ENCODE results near the gene DIS3L2. TPM values are rescaled to one million over a fixed set of nuclear protein-coding genes. Genes with fewer than 3 reads are reported as not detected.
A peak's percentile ranks its signal among the peaks of the same experiment; 100 is the strongest.
"Not testable (repeated sequence)": the region's sequence is repeated elsewhere in the genome, so short reads cannot be mapped to it uniquely, and the experiment has no call there.

Gene DIS3L2
- total RNA-seq, 1 experiment from 2014 or later, result 32.6 TPM

GRCh38 chr2:232335206-232335858 is 373.8 kb downstream of the DIS3L2 start:
- H3K27me3 Mint-ChIP-seq (ENCODE audit: insufficient read depth, unreplicated experiment); H3K4me3 Mint-ChIP-seq (ENCODE audit: unreplicated experiment); POLR2A ChIA-PET; H3K27ac Mint-ChIP-seq (ENCODE audit: low read depth, unreplicated experiment); H3K4me1 Mint-ChIP-seq (ENCODE audit: insufficient read depth, unreplicated experiment); H3K9me3 Mint-ChIP-seq (ENCODE audit: unreplicated experiment); DNase-seq (ENCODE audit: unreplicated experiment); intact Hi-C loops (cut with micrococcal nuclease); BruUV-seq (replicated peaks): not testable (repeated sequence)
- peaks cover 12% of the 10 kb centered on the region for H3K36me3 Mint-ChIP-seq (ENCODE audit: insufficient read depth, unreplicated experiment)
- CTCF ChIA-PET, result interaction anchor here (0.6 to 4.8 kb wide), 7 partner anchors 9 to 1794 kb away, joined by 3 to 48 read pairs (median 4); no protein-coding TSS in a partner anchor
- TF ChIP-seq CTCF (IDR thresholded peaks at IDR 0.05; ENCODE audit: unreplicated experiment), result peak; percentile 70

- no peak overlapping the region for H3K4me3 Mint-ChIP-seq (ENCODE audit: unreplicated experiment)
- H3K27me3 Mint-ChIP-seq (ENCODE audit: insufficient read depth, unreplicated experiment), result no peaks in the 10 kb centered on the region
- intact Hi-C loops (cut with micrococcal nuclease), result no loop called here
- TF ChIP-seq CTCF (IDR thresholded peaks at IDR 0.05; ENCODE audit: unreplicated experiment), result no peak
- ChIA-PET POLR2A (no interaction called here), CTCF (interaction anchor here (0.6 to 4.8 kb wide), 7 partner anchors 9 to 1795 kb away, joined by 3 to 48 read pairs (median 4); no protein-coding TSS in a partner anchor)
- H3K36me3 Mint-ChIP-seq (ENCODE audit: insufficient read depth, unreplicated experiment), result peaks cover 12% of the 10 kb centered on the region
- H3K9me3 Mint-ChIP-seq (ENCODE audit: unreplicated experiment), result no peaks in the 10 kb centered on the region
- no peak overlapping the region for H3K27ac Mint-ChIP-seq (ENCODE audit: low read depth, unreplicated experiment)
- no TSS peak for BruUV-seq (replicated peaks)
- H3K4me1 Mint-ChIP-seq (ENCODE audit: insufficient read depth, unreplicated experiment), result no peaks in the 10 kb centered on the region
- DNase-seq (ENCODE audit: unreplicated experiment), result no peak
Measured at GRCh38 chr2:232335859-232336215, 374.3 kb downstream of the DIS3L2 start.

GRCh38 chr2:232336241-232336736 is 374.8 kb downstream of the DIS3L2 start:
- Mint-ChIP-seq H3K36me3 (ENCODE audit: insufficient read depth, unreplicated experiment) (peaks cover 12% of the 10 kb centered on the region), H3K27me3 (ENCODE audit: insufficient read depth, unreplicated experiment) (no peaks in the 10 kb centered on the region), H3K27ac (ENCODE audit: low read depth, unreplicated experiment) (no peak overlapping the region), H3K4me1 (ENCODE audit: insufficient read depth, unreplicated experiment) (no peaks in the 10 kb centered on the region), H3K9me3 (ENCODE audit: unreplicated experiment) (no peaks in the 10 kb centered on the region), H3K4me3 (ENCODE audit: unreplicated experiment) (no peak overlapping the region)
- ChIA-PET CTCF (interaction anchor here (0.7 to 4.8 kb wide), 6 partner anchors 9 to 1795 kb away, joined by 3 to 48 read pairs (median 4); no protein-coding TSS in a partner anchor), POLR2A (no interaction called here)
- no peak for TF ChIP-seq CTCF (IDR thresholded peaks at IDR 0.05; ENCODE audit: unreplicated experiment)
- DNase-seq (ENCODE audit: unreplicated experiment), result no peak
- intact Hi-C loops (cut with micrococcal nuclease), result no loop called here
- no TSS peak for BruUV-seq (replicated peaks)

- DNase-seq (ENCODE audit: unreplicated experiment), result no peak
- TF ChIP-seq CTCF (IDR thresholded peaks at IDR 0.05; ENCODE audit: unreplicated experiment), result no peak
- Mint-ChIP-seq H3K9me3 (ENCODE audit: unreplicated experiment) (no peaks in the 10 kb centered on the region), H3K4me3 (ENCODE audit: unreplicated experiment) (no peak overlapping the region), H3K4me1 (ENCODE audit: insufficient read depth, unreplicated experiment) (no peaks in the 10 kb centered on the region), H3K36me3 (ENCODE audit: insufficient read depth, unreplicated experiment) (peaks cover 12% of the 10 kb centered on the region), H3K27me3 (ENCODE audit: insufficient read depth, unreplicated experiment) (no peaks in the 10 kb centered on the region), H3K27ac (ENCODE audit: low read depth, unreplicated experiment) (no peak overlapping the region)
- intact Hi-C loops (cut with micrococcal nuclease), result no loop called here
- ChIA-PET POLR2A (no interaction called here), CTCF (interaction anchor here (0.6 to 4.8 kb wide), 7 partner anchors 8 to 1828 kb away, joined by 3 to 48 read pairs (median 4); no protein-coding TSS in a partner anchor)
- BruUV-seq (replicated peaks), result no TSS peak
Measured at GRCh38 chr2:232336981-232337720, 375.6 kb downstream of the DIS3L2 start.

GRCh38 chr2:232338094-232338758 is 376.7 kb downstream of the DIS3L2 start:
- H3K27me3 Mint-ChIP-seq (ENCODE audit: insufficient read depth, unreplicated experiment); intact Hi-C loops (cut with micrococcal nuclease); H3K9me3 Mint-ChIP-seq (ENCODE audit: unreplicated experiment); H3K27ac Mint-ChIP-seq (ENCODE audit: low read depth, unreplicated experiment); POLR2A ChIA-PET; DNase-seq (ENCODE audit: unreplicated experiment); H3K4me1 Mint-ChIP-seq (ENCODE audit: insufficient read depth, unreplicated experiment); BruUV-seq (replicated peaks); H3K4me3 Mint-ChIP-seq (ENCODE audit: unreplicated experiment): not testable (repeated sequence)
- CTCF ChIA-PET, result interaction anchor here (0.7 to 0.9 kb wide), 2 partner anchors 79 to 109 kb away, joined by 3 to 4 read pairs; no protein-coding TSS in a partner anchor
- peaks cover 12% of the 10 kb centered on the region for H3K36me3 Mint-ChIP-seq (ENCODE audit: insufficient read depth, unreplicated experiment)
